ENCODE data around the gene NPIPB8.
"Not testable (repeated sequence)": the region's sequence is repeated elsewhere in the genome, so short reads cannot be mapped to it uniquely, and the experiment has no call there.

Gene NPIPB8

GRCh38 chr16:28606291-28607115 lies 31.4 kb upstream of the NPIPB8 start:
- in situ Hi-C loops (cut with MboI; ENCODE audit: low sequenced_read_pairs) = no loop called here

- in situ Hi-C loops (cut with MboI; ENCODE audit: low sequenced_read_pairs) = no loop called here
Observed at GRCh38 chr16:28607116-28607623, 30.7 kb upstream of the NPIPB8 start.

GRCh38 chr16:28607681-28608495 lies 30.0 kb upstream of the NPIPB8 start:
- in situ Hi-C loops (cut with MboI; ENCODE audit: low sequenced_read_pairs) = not testable (repeated sequence)

- in situ Hi-C loops (cut with MboI; ENCODE audit: low sequenced_read_pairs) = not testable (repeated sequence)
Observed at GRCh38 chr16:28608496-28608808, 29.4 kb upstream of the NPIPB8 start.

GRCh38 chr16:28608867-28609596 lies 28.8 kb upstream of the NPIPB8 start:
- in situ Hi-C loops (cut with MboI; ENCODE audit: low sequenced_read_pairs) = not testable (repeated sequence)

GRCh38 chr16:28609631-28610594 lies 28.0 kb upstream of the NPIPB8 start, which contains the start of gene SULT1A1:
TSS of gene SULT1A1 (minus strand) at chr16:28610044. CDS start at chr16:28608855, 1,189 bp downstream.
- in situ Hi-C loops (cut with MboI; ENCODE audit: low sequenced_read_pairs) = no loop called here

GRCh38 chr16:28610595-28611191 lies 27.2 kb upstream of the NPIPB8 start:
- in situ Hi-C loops (cut with MboI; ENCODE audit: low sequenced_read_pairs) = no loop called here

GRCh38 chr16:28612359-28613280 lies 25.2 kb upstream of the NPIPB8 start:
- in situ Hi-C loops (cut with MboI; ENCODE audit: low sequenced_read_pairs) = not testable (repeated sequence)

- in situ Hi-C loops (cut with MboI; ENCODE audit: low sequenced_read_pairs) = not testable (repeated sequence)
Observed at GRCh38 chr16:28613912-28614311, 24.0 kb upstream of the NPIPB8 start.

- in situ Hi-C loops (cut with MboI; ENCODE audit: low sequenced_read_pairs) = not testable (repeated sequence)
Observed at GRCh38 chr16:28614561-28614960, 23.3 kb upstream of the NPIPB8 start.

GRCh38 chr16:28615486-28616223 lies 22.2 kb upstream of the NPIPB8 start:
- in situ Hi-C loops (cut with MboI; ENCODE audit: low sequenced_read_pairs) = not testable (repeated sequence)

GRCh38 chr16:28616224-28616577 lies 21.7 kb upstream of the NPIPB8 start:
- in situ Hi-C loops (cut with MboI; ENCODE audit: low sequenced_read_pairs) = not testable (repeated sequence)

GRCh38 chr16:28616636-28617035 lies 21.2 kb upstream of the NPIPB8 start:
- in situ Hi-C loops (cut with MboI; ENCODE audit: low sequenced_read_pairs) = no loop called here

- in situ Hi-C loops (cut with MboI; ENCODE audit: low sequenced_read_pairs) = no loop called here
Observed at GRCh38 chr16:28617874-28618273, 20.0 kb upstream of the NPIPB8 start.

- in situ Hi-C loops (cut with MboI; ENCODE audit: low sequenced_read_pairs) = not testable (repeated sequence)
Observed at GRCh38 chr16:28620316-28620715, 17.5 kb upstream of the NPIPB8 start.

- in situ Hi-C loops (cut with MboI; ENCODE audit: low sequenced_read_pairs) = no loop called here
Observed at GRCh38 chr16:28621481-28622155, 16.2 kb upstream of the NPIPB8 start.

GRCh38 chr16:28622532-28623171 lies 15.2 kb upstream of the NPIPB8 start:
- in situ Hi-C loops (cut with MboI; ENCODE audit: low sequenced_read_pairs) = not testable (repeated sequence)

All from HL-60/S4 treated with phorbol 12-myristate 13-acetate at 8.2 ng/mL for 4 days and 3 days (cell line).